ENCODE results near the gene GOLGA8B. TPM values are rescaled to one million over a fixed set of nuclear protein-coding genes. Genes with fewer than 3 reads are reported as not detected.

GOLGA8B gene
- total RNA-seq, 1 experiment from 2014 or later, result 67.3 TPM

DNA sequence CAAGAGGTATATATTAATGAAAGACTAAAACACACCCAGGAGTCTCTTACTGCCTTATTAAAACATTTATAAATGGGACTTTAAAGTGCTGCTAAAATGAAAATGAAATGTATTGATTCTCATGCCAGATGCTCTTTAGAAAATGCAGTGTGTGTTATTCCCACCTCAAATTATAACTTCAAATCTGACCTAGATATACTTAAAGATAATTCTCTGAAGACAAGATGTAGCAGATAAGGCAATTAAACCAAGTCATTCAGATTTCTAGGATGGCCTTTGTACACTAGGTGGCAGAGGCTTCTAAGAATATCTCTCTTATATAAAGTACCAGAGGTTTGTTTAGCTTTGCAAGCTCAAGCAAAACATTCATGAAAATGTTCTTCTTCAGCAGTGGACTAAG is 26.9 kb upstream of the GOLGA8B start:
- Histone ChIP-seq H3F3A (ENCODE audit: insufficient read depth, low read depth) (no peaks in the 10 kb centered on the region), H3K4me2 (no peak overlapping the region), H3K36me3 (ENCODE audit: low read depth) (no peaks in the 10 kb centered on the region), H4K20me1 (ENCODE audit: insufficient read depth) (no peaks in the 10 kb centered on the region), H2AFZ (no peak overlapping the region), H3K27ac (no peak overlapping the region), H3K9me3 (ENCODE audit: insufficient read depth, low read depth) (no peaks in the 10 kb centered on the region), H3K27me3 (ENCODE audit: insufficient read depth, low read depth) (no peaks in the 10 kb centered on the region), H3K9me2 (ENCODE audit: insufficient read depth) (no peaks in the 10 kb centered on the region), H3K79me2 (ENCODE audit: low read depth) (no peaks in the 10 kb centered on the region), H3K4me1 (replicated peaks; ENCODE audit: insufficient read depth) (no peaks in the 10 kb centered on the region), H3K4me3 (no peak overlapping the region)
- intact Hi-C loops (cut with micrococcal nuclease; ENCODE audit: unreplicated experiment), result loop anchor here (1.0 kb wide), 1 partner anchor 310 kb away; no protein-coding TSS in a partner anchor
- ChIA-PET CTCF (interaction anchor here (0.5 to 0.7 kb wide), 3 partner anchors 261 to 349 kb away, joined by 3 to 6 read pairs (median 5); no protein-coding TSS in a partner anchor), POLR2A (ENCODE audit: unreplicated experiment) (no interaction called here)
- no TSS peak for BruUV-seq (replicated peaks)
- no peak for DNase-seq
- TF ChIP-seq EZH2 (IDR thresholded peaks at IDR 0.05; ENCODE audit: low read depth), result no peak
- TF ChIP-seq, protein P1, sequence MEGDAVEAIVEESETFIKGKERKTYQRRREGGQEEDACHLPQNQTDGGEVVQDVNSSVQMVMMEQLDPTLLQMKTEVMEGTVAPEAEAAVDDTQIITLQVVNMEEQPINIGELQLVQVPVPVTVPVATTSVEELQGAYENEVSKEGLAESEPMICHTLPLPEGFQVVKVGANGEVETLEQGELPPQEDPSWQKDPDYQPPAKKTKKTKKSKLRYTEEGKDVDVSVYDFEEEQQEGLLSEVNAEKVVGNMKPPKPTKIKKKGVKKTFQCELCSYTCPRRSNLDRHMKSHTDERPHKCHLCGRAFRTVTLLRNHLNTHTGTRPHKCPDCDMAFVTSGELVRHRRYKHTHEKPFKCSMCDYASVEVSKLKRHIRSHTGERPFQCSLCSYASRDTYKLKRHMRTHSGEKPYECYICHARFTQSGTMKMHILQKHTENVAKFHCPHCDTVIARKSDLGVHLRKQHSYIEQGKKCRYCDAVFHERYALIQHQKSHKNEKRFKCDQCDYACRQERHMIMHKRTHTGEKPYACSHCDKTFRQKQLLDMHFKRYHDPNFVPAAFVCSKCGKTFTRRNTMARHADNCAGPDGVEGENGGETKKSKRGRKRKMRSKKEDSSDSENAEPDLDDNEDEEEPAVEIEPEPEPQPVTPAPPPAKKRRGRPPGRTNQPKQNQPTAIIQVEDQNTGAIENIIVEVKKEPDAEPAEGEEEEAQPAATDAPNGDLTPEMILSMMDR (conservative IDR thresholded peaks at IDR 0.05), result peak; percentile 50; the same call in 1 of the 2 replicates

DNA sequence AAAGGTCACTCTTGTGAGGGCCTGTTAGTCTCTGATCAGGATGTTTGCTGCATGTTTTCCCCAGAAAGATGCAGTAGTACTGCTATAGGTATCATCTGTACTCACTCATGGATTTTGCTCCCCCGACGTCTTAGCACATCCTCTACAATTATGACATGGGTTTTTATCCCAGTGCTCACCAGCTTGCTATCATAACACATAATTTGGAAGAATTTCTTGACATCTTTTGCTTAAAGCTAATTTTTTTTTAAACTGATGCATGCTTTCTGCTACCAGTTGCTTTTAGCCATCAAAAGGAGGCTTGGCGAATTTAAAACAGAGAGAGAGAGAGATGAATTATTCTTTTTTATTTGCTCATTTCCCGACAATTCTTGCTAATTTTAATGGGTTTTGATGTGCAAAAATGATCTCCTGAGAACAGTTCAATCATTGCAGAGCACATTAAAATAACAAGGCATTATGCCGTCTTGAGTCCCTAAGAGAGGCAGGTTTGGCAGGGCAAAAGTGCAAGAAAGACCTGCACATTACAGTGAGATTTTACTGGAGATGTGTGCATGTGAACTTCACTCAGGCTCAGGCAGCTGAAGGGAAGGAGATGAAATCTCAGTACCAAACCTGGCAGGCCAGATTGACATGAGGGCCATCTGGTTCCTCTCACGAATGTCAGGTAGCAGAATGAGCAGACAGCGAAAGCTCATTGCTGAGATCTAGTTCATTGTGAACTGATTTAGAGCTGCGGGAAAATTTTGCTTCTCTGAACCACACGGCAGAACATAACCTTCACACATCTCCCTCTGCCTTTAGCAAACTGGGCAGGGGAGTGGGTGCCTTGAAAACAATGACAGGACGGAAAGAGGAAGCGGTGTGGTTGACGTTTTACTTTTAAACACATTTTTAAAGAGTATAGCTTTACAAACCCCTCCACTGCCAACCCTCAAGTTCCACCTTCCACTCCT is 25.9 kb upstream of the GOLGA8B start:
- no peak for DNase-seq
- no peak overlapping the region for H3K4me3 ChIP-seq
- TF ChIP-seq, protein P1 (conservative IDR thresholded peaks at IDR 0.05), result no peak
- TF ChIP-seq EZH2 (IDR thresholded peaks at IDR 0.05; ENCODE audit: low read depth), result no peak
- no peaks in the 10 kb centered on the region for H3F3A ChIP-seq (ENCODE audit: insufficient read depth, low read depth)
- H3K27ac ChIP-seq, result no peak overlapping the region
- CTCF ChIA-PET, result no interaction called here
- no peaks in the 10 kb centered on the region for H3K9me2 ChIP-seq (ENCODE audit: insufficient read depth)
- intact Hi-C loops (cut with micrococcal nuclease; ENCODE audit: unreplicated experiment), result loop anchor here (1.0 kb wide), 1 partner anchor 311 kb away; no protein-coding TSS in a partner anchor
- H3K4me1 ChIP-seq (replicated peaks; ENCODE audit: insufficient read depth), result no peaks in the 10 kb centered on the region
- no peaks in the 10 kb centered on the region for H4K20me1 ChIP-seq (ENCODE audit: insufficient read depth)
- BruUV-seq (replicated peaks), result no TSS peak
- POLR2A ChIA-PET (ENCODE audit: unreplicated experiment), result no interaction called here
- H3K79me2 ChIP-seq (ENCODE audit: low read depth), result no peaks in the 10 kb centered on the region
- no peak overlapping the region for H2AFZ ChIP-seq
- no peaks in the 10 kb centered on the region for H3K9me3 ChIP-seq (ENCODE audit: insufficient read depth, low read depth)
- H3K27me3 ChIP-seq (ENCODE audit: insufficient read depth, low read depth), result no peaks in the 10 kb centered on the region
- no peaks in the 10 kb centered on the region for H3K36me3 ChIP-seq (ENCODE audit: low read depth)
- H3K4me2 ChIP-seq, result no peak overlapping the region

DNA sequence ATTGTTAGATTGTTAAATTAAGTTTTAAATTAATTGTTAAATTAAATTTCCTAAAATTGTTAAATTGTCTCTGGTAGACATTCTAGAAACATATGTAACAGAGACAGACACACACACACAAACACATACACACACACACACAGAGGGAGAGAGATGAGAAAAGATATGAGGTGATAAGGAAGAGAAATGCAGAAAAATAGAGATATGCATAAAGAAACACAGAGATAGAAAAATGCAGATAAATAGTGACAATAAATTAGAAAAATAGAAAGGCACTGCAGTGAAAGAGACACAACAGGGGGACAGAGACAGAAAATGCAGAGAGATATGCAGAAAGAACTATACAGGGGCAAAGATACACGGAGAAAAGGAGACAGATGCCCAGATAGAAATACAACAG is 25.1 kb upstream of the GOLGA8B start:
- H3K4me2 ChIP-seq, result no peak overlapping the region
- no peaks in the 10 kb centered on the region for H4K20me1 ChIP-seq (ENCODE audit: insufficient read depth)
- ChIA-PET POLR2A (ENCODE audit: unreplicated experiment) (no interaction called here), CTCF (no interaction called here)
- H3K4me3 ChIP-seq, result no peak overlapping the region
- no TSS peak for BruUV-seq (replicated peaks)
- H3K27me3 ChIP-seq (ENCODE audit: insufficient read depth, low read depth), result no peaks in the 10 kb centered on the region
- DNase-seq, result no peak
- H2AFZ ChIP-seq, result no peak overlapping the region
- intact Hi-C loops (cut with micrococcal nuclease; ENCODE audit: unreplicated experiment), result no loop called here
- no peaks in the 10 kb centered on the region for H3K36me3 ChIP-seq (ENCODE audit: low read depth)
- no peaks in the 10 kb centered on the region for H3K9me2 ChIP-seq (ENCODE audit: insufficient read depth)
- no peak overlapping the region for H3K27ac ChIP-seq
- H3K9me3 ChIP-seq (ENCODE audit: insufficient read depth, low read depth), result no peaks in the 10 kb centered on the region
- H3F3A ChIP-seq (ENCODE audit: insufficient read depth, low read depth), result no peaks in the 10 kb centered on the region
- no peaks in the 10 kb centered on the region for H3K79me2 ChIP-seq (ENCODE audit: low read depth)
- no peaks in the 10 kb centered on the region for H3K4me1 ChIP-seq (replicated peaks; ENCODE audit: insufficient read depth)
- TF ChIP-seq, protein P1 (conservative IDR thresholded peaks at IDR 0.05), result no peak
- no peak for TF ChIP-seq EZH2 (IDR thresholded peaks at IDR 0.05; ENCODE audit: low read depth)

All from PC-9 (cell line).